ENCODE measurements around the gene TEKT2.

The TEKT2 gene, protein sequence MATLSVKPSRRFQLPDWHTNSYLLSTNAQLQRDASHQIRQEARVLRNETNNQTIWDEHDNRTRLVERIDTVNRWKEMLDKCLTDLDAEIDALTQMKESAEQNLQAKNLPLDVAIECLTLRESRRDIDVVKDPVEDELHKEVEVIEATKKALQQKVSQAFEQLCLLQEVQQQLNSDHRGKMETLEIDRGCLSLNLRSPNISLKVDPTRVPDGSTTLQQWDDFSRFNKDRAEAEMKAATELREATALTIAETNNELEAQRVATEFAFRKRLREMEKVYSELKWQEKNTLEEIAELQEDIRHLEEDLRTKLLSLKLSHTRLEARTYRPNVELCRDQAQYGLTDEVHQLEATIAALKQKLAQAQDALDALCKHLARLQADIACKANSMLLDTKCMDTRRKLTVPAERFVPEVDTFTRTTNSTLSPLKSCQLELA

DNA sequence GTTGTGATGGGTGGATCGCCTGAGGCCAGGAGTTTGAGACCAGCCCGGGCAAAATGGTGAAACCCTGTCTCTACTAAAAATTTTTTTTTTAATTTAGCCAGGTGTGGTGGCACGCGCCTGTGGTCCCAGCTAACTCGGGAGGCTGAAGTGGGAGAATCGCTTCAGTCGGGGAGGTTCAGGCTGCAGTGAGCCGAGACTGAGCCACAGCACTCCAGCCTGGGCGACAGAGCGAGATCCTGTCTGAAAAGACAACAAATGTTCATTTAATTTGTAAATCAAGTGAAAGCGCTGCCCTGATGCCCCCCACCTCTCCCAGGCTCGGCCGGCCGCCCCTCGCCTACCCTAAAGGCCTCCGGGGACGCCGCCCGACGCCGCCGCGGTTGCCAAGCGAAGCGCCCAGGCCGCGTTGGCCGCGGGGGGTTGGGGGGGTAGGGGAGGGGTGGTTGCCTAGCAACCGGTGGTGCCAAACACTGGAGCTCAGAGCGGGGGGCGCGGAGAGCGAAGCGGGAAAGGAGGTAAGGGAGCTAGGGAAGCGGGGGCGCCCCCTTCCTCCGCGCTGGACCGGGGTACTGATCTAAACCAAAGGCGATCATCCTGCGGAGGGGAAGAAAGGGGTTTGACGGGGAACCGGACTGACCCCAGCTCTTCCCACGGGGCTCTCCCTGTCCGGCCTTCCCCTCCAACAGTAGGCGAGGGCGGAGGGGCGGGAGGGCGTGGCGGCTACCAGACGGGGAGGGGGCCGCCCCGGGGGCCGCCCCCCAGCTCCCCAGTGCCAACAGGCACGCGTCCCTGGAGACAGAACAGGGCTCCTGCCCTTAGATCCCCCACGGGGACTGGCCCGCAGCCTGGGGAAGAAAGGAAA is at the start of gene TEKT2:
TEKT2 (plus strand) TSS at position 460 of the 862 bp plus-strand sequence. CDS start 828 bp downstream, outside the sequence.
- no peak for FAIRE-seq

DNA sequence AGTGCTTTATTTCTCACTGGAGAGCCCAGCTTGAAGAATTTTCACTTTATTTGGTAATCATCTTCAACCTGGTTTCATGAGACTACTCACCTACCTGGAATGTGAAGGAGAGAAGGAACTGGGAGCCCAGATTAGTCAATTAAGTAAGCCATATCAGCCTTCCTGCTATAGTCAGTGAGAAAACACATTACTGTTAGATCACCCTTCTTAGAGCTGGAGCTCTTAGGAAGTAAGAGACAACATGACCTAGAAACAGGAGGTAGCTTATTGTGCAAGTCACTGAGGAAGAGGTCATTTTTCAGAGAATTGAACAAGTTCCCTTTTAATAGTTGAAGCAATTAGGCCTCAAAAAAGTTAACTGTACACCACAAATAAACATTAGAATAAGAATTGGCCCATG is 49.2 kb upstream of the TEKT2 start:
- peak; percentile 93 for FAIRE-seq

DNA sequence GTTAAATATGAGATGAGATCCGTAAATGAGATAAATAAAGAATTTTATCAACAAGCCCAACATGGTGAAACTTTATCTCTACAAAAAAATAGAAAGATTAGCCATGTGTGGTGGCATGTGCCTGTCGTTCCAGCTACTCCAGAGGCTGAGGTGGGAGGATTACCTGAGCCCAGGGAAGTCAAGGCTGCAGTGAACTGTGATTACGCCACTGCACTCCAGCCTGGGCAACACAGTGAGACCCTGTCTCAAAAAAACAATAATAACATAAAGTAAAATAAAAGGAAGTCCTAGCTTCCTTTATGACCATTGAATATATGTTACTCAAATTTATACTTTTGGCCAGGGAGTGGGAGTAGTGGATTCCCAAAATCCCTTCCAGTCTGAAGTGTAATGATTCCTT is 48.7 kb upstream of the TEKT2 start:
- no peak for FAIRE-seq

DNA sequence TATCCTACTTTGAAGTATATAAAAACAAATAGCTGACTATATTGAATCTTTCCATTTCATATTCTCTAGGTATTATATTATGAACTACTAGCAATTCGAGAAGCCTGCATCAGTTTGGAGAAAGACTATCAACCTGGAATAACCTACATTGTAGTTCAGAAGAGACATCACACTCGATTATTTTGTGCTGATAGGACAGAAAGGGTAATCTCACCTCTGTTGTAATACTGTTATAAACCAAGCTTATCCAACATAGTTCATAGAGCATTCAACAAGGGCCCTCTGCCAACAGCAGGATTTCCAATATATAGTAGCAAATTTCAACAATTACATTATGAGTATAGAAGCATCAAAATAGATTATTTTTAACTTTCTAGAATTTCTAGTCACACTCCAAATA is 43.7 kb upstream of the TEKT2 start:
- no peak for FAIRE-seq

DNA sequence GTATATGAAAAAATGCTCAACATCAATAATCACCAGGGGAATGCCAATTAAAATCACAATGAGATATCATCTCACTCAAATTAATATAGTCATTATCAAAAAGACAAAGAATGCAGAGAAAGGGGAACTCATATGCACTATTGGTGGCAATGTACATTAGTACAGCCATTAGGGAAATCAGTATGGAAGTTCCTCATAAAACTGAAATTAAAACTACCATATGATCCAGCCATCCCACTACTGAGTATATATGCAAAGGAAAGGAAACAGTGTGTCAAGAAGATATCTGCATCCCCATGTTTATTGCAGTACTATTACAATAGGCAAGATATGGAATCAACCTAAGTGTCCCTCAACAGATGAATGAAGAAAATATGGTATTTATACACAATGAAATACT is 32.1 kb upstream of the TEKT2 start:
- FAIRE-seq = no peak

DNA sequence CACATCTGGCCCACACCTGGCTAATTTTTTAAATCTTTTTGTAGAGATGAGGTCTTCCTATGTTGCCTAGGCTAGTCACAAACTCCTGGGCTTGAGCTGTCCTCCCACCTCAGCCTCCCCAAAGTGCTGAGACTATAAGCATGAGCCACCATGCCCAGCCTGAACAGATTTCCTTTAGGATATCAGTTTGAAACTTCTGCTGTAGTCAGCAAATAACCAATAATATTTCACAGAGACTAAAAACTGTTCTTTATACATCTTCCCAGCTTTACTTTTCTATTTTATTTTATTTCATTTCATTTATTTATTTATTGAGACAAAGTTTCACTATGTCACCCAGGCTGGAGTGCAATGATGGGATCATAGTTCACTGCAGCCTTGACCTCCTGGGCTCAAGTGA is 29.9 kb upstream of the TEKT2 start:
- FAIRE-seq = no peak

DNA sequence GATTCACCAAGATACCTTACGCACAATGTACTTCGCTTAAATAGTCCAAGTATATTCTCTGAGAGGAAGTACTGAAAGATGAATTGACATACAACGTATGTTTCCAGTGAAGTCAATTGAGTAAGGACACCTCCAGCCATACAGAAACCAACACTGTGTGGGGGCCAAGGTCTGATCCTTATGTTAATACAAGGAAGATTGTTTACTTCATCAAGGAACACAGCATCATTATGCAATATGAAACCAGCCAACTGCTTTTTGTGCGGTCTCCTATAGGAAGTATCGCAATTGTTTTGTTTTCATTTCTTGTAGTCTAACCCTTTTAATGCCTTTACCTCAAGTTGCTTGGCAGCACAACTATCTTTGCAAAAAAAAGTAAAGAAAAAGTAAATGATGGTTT is 28.2 kb upstream of the TEKT2 start:
- FAIRE-seq = no peak

DNA sequence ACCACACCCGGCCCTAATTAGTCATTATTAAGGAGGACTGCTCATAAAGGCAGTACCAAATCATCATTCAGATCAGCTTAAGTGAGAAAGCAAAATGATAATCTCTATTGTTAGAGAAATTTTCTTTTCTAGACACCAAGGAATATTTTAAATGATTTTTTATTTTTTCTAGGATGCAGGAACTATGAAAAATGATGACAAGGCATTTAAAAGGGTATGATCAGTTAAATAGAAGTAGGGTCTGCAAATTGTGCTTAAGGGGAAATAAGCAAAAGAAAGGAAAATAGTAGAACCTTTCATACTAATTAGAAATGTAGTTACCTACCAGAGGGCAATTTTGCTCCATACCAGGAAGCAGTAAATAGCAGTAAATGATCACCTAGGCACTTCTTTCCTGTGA is 21.6 kb upstream of the TEKT2 start:
- no peak for FAIRE-seq

DNA sequence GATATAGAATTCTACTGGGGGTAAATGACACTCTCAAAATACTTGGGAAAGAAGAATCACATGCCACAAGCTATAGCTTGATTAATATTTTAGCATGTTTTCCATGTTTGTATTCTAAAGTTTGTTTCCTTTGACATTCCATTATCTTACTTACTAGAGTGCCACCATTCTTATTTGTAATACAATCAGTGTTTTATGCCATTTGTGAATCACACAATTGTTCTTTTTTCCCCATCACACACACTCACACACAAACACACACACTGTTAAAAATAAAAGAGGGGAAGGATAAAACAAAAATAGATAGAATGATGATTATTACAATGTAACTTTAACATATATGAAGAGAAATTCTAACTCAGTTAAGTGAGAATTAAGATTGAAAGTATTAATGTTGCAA is 16.0 kb upstream of the TEKT2 start:
- FAIRE-seq = no peak

DNA sequence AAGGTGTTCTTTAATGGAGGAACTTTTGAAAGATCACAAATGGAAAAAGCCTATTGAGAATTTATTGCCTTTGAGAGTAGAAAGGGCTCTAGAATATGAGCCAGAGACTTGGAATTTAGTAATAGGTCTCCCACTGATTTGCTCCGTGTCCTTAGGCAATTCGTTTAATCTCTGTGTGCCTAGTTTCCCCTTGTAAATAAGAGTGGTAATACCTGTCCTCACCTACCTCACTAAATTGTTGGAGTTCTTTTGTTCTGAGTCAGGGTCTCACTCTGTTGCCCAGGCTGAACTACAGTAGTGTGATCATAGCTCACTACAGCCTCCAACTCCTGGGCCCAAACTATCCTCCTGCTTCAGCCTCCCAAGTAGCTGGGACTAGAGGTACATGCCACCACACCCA is 15.0 kb upstream of the TEKT2 start:
- no peak for FAIRE-seq

DNA sequence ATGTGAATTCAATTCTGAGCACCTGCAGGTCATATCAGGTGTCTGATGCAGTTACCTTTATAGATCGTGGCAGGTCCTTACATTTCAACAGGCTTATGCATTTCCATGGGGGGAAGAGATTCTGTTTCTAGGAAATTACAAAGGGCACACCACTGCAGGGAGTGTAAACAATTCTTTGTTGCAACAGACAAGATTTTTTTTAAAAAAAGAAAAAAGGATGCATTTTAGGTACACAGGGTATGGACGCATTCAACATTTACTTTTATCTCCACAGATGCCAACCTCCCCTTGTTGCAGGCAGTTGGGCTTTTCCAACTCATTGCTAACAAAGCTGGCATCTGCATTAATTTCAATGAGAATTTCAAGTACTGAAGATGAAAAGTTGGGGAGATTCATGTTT is 13.5 kb upstream of the TEKT2 start:
- FAIRE-seq = no peak

DNA sequence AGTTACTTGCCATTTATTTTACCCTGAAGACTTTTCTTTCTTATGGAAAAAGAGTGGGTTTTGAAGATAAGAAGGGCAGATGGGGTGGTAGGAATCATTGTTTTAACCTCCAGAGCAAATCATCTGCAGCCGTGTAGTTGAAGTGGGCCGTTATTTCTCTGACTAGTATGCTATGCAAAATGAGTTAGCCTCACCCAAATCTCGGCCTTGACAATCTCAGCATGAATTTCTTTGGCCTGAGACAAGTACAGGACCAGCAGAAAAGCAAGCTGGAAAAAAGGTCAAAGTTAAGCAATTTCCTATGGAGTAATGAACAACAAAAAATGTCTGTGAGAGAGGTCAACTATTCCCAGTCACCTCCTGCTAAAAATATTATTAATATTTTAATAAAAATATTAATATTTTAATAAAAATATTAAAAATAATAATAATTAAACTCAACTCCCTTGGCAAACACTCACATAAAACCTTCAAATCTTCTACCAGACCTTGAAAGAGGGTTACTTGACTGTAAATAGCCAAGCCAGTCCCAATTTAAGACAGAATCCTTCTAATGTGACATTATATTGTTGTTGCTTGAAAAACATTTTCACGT is 6.8 kb upstream of the TEKT2 start:
- FAIRE-seq = no peak

DNA sequence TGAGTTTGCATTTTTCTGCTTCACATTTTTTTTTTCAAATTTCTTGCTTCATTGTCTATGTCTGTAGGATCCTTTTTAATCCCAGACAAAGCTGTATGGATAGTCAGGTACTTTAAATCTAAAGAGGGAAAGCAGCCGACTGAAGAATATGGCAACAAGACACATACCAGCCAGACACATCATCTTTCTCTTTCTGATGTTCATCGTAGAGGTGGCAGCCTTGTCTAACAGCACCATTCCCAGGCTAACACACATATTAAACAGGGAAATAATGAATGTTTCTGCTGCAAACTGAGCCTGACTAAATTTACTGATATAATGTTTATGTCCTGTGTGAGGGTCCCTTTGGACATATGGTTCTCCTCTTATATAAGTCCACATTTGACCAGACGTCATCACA is 3.7 kb upstream of the TEKT2 start:
- FAIRE-seq = no peak

DNA sequence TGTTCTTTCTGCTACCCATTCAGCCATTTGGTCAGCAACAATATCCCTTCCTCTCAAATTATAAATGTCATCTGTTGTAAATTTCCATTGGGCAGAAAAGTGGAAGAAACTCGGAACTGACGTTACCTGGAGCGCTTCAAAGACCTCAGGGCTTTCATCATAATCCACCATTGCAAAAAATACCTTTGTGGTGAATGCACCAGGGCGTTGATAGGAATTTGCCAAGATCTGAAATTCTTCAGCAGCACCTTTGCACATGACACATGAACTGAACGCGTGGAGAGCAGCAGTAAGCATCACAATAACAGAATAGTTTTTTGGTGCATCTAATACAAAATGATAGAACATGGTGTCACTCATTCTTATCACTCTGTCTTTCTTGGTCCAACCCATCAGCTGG is 3.1 kb upstream of the TEKT2 start:
- FAIRE-seq = no peak

DNA sequence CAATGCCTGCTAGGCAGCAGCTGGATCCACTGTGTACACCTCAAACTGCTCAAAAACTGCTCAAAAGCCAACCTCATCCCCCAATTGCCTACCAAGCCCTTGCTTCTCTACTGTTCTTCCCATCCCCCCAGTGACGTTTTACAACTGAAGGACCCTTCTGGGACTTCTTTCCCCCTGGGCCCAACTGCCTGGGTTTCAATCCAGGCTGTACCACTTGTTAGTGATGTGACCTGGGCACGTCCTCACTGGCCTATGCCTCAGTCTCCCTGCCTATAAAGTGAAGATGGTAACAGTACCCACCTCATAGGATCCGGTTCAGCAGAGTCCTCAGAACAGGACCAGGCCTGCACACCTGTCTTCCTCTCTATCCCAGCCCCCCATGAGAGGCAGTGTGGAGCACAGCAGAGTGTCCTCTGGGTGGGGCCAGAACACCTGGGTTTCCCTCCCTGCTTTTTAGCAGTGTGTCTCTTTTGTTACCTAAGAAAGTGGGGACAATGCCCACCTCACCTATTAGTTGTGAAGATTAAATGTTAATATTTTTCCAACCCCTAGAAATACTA is 1.9 kb upstream of the TEKT2 start:
- no peak for FAIRE-seq

DNA sequence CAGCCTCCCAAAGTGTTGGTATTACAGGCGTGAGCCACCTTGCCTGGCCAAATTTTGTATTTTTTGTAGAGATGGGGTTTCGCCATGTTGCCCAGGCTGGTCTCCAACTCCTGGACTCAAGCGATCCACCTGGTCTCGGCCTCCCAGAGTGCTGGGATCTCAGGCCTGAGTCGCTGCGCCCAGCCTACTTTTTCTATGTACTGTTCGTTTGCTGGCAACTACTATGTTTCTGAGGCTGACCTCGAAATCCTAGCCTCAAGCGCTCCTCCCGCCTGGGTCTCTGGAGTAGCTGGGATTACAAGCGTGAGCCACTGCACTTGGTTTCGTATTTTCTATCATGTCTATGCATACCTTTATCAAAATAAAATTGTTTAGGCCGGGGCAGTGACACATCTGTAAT is 675 bp upstream of the TEKT2 start:
- FAIRE-seq = no peak

DNA sequence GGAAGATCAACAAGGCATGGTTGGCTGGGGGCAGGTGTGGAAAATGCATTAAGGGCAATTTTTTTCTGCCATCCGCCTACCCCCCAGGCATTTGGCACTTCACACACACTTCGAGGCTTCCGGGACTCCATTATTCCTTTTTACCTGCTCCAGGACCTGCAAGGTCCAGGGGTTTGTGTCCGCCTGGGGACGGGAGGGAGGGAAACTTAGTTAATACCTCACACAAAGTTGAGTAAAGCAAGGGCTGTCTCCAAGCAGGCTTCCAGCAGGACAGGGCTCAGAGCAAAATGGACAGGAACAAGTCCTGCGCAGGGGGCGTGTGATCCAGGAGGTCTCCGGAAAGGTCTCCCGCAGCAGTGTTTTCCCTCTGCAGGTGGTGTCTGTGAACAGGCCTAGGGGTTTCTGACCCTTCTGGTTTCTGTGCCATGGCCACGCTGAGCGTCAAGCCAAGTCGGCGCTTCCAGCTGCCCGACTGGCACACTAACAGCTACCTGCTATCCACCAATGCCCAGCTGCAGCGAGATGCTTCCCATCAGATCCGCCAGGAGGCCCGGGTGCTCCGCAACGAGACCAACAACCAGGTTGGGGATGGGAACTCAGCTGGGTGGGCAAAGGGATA is 712 bp downstream of the TEKT2 start:
- FAIRE-seq = no peak

DNA sequence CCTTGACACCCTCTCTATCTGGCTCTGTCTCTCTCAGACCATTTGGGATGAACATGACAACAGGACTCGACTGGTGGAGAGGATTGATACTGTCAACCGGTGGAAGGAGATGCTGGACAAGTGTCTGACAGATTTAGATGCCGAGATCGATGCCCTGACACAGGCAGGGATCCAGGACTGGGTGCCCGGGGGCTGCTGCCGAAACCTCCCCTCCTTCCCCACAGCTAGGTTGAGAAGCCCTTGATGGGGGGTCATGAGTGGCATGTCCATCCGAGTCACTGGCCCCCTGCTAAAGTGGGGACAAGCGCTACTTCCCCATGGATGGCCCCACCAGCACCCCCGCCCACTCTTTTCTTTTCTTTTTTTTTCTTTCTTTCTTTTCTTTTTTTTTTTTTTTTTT is 1.2 kb downstream of the TEKT2 start:
- no peak for FAIRE-seq

DNA sequence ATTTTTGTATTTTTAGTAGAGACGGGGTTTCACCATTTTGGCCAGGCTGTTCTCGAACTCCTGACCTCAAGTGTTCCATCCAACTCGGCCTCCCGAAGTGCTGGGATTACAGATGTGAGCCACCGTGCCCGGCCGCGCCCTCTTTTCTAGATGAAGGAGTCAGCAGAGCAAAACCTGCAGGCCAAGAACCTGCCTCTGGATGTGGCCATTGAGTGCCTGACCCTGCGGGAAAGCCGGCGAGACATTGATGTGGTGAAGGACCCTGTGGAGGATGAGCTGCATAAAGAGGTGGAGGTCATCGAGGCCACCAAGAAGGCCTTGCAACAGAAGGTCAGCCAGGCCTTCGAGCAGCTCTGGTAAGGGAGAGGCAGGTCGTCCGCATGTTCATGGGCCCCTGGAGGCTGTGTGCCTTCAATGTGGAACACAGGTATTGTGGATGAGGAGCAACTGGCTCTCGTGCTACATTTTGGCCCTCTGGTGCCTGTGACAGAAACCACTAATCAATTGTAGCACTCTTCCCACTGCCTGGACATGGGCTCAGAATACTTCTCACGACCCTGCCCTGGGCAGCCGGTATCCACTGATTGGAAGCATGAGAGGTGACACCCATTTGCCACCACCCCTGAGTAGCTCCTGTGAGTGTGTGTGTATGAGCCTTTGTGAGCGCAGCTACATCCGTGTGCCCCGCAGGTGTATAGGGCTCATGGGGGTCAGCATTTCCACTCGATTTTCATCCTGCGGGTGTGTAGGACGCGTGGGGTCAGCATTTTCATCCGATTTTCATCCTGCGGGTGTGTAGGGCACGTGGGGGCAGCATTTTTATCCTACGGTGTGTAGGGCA is 2.0 kb downstream of the TEKT2 start:
- FAIRE-seq = no peak

DNA sequence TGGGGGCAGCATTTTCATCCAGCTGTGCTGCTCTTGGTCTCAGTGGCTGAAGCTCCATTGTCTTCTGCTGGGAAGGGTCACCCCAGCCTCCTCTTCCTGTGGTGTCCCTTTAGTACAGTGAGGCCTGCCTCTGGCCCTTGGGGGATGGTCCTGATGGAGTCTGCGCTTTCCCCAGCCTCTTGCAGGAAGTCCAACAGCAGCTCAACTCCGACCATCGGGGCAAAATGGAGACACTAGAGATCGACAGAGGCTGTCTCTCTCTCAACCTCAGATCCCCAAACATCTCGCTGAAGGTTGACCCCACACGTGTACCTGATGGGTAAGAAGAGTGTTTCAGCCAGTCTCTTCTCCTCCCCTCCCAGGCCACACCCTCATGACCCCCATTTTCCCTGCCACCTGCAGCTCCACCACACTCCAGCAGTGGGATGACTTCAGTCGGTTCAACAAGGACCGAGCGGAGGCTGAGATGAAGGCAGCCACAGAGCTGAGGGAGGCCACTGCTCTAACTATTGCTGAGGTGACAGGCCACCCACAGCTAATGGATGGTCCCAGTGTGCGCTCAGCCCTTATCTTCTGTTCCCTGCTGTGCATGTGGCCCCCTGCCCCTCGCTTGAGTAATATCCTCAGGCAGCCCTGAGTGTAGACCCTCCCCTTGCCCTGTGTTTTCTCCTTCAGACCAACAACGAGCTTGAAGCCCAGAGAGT is 2.8 kb downstream of the TEKT2 start:
- no peak for FAIRE-seq

All from islet of Langerhans (tissue), 1 donor.